Liver (tissue), 9 donors: ENCODE measurements around the gene SCARB1. TPM values are rescaled to one million over a fixed set of nuclear protein-coding genes. Genes with fewer than 3 reads are reported as not detected.

Experiments used
- DNase-seq: peaks from one replicate; pipeline ENCODE4 v3.0.0-alpha.2; 2017; ENCODE audit warnings: low spot score
- H3K27ac ChIP-seq, 2 donors: one replicate each; pipeline ENCODE4 v1.7.0; 2013; ENCODE audit warnings: inconsistent platforms in 2 of 2, low read length in 2 of 2, control low read depth in 1 of 2, low read depth in 1 of 2, mild to moderate bottlenecking in 1 of 2
- H3K27me3 ChIP-seq, 4 donors: one replicate each; pipeline versions ENCODE4 v1.6.1 to v1.7.0; 2013; ENCODE audit warnings: low read length in 3 of 4, inconsistent platforms in 1 of 4, mild to moderate bottlenecking in 1 of 4, moderate library complexity in 1 of 4; ENCODE audit not compliant: control insufficient read depth in 4 of 4, insufficient read depth in 4 of 4
- H3K36me3 ChIP-seq, 4 donors: one replicate each; pipeline versions ENCODE4 v1.6.1 to v1.7.0; 2013; ENCODE audit warnings: low read length in 3 of 4, mild to moderate bottlenecking in 3 of 4, low read depth in 1 of 4, moderate library complexity in 1 of 4; ENCODE audit not compliant: control insufficient read depth in 4 of 4, insufficient read depth in 3 of 4
- H3K4me1 ChIP-seq, 4 donors: one replicate each; pipeline versions ENCODE4 v1.6.1 to v1.7.0; 2013; ENCODE audit warnings: low read length in 3 of 4, mild to moderate bottlenecking in 3 of 4, moderate library complexity in 1 of 4; ENCODE audit not compliant: control insufficient read depth in 4 of 4, insufficient read depth in 4 of 4
- H3K4me3 ChIP-seq, 3 donors: one replicate each; pipeline versions ENCODE4 v1.6.1 to v1.7.0; 2013; ENCODE audit warnings: low read length in 3 of 3, control low read depth in 1 of 3, low read depth in 1 of 3, mild to moderate bottlenecking in 1 of 3
- H3K9ac ChIP-seq, 2 donors: one replicate each; pipeline ENCODE4 v1.7.0; 2013; ENCODE audit warnings: low read length in 2 of 2, mild to moderate bottlenecking in 2 of 2, moderate library complexity in 2 of 2, control low read depth in 1 of 2, low read depth in 1 of 2
- H3K9me3 ChIP-seq, 4 donors: one replicate each; pipeline versions ENCODE4 v1.6.1 to v1.7.0; 2013; ENCODE audit warnings: low read length in 3 of 4; ENCODE audit not compliant: control insufficient read depth in 4 of 4
- EGR1 ChIP-seq, 2 donors: IDR thresholded peaks; 2 replicates each; pipeline ENCODE4 v1.6.1; 2016 to 2018; ENCODE audit warnings: antibody characterized with exemption in 2 of 2, low read depth in 2 of 2
- FOXA1 ChIP-seq: IDR thresholded peaks from 2 replicates; pipeline ENCODE4 v1.6.1; 2016; ENCODE audit warnings: antibody characterized with exemption
- FOXA2 ChIP-seq: IDR thresholded peaks from 2 replicates; pipeline ENCODE4 v1.6.1; 2016; ENCODE audit warnings: antibody characterized with exemption
- GABPA ChIP-seq, 2 donors: IDR thresholded peaks in 1 of 2; conservative IDR thresholded peaks in 1 of 2; 2 replicates each; pipeline ENCODE4 v1.6.1; 2016; ENCODE audit warnings: antibody characterized with exemption in 2 of 2, mild to moderate bottlenecking in 1 of 2, moderate library complexity in 1 of 2
- HNF4A ChIP-seq, 2 donors: conservative IDR thresholded peaks; 2 replicates each; pipeline ENCODE4 v1.6.1; 2016; ENCODE audit warnings: antibody characterized with exemption in 2 of 2, mild to moderate bottlenecking in 2 of 2
- HNF4G ChIP-seq: IDR thresholded peaks from 2 replicates; pipeline ENCODE4 v1.6.1; 2016; ENCODE audit warnings: antibody characterized with exemption
- JUND ChIP-seq, 2 donors: IDR thresholded peaks; 2 replicates each; pipeline ENCODE4 v1.6.1; 2016; ENCODE audit warnings: antibody characterized with exemption in 2 of 2
- NR2F2 ChIP-seq: IDR thresholded peaks from 2 replicates; pipeline ENCODE4 v1.6.1; 2016; ENCODE audit warnings: antibody characterized with exemption
- RAD21 ChIP-seq, 2 donors: IDR thresholded peaks; 2 replicates each; pipeline ENCODE4 v1.6.1; 2016; ENCODE audit warnings: antibody characterized with exemption in 2 of 2, mild to moderate bottlenecking in 2 of 2
- REST ChIP-seq: IDR thresholded peaks from 2 replicates; pipeline ENCODE4 v1.6.1; 2016; ENCODE audit warnings: antibody characterized with exemption, mild to moderate bottlenecking
- RXRA ChIP-seq, 2 donors: IDR thresholded peaks; 2 replicates each; pipeline ENCODE4 v1.6.1; 2017 to 2018; ENCODE audit warnings: antibody characterized with exemption in 2 of 2, mild to moderate bottlenecking in 1 of 2
- TAF1 ChIP-seq: conservative IDR thresholded peaks from 2 replicates; pipeline ENCODE4 v1.6.1; 2016; ENCODE audit warnings: antibody characterized with exemption, mild to moderate bottlenecking
- YY1 ChIP-seq: IDR thresholded peaks from 2 replicates; pipeline ENCODE4 v1.6.1; 2016; ENCODE audit warnings: antibody characterized with exemption, mild to moderate bottlenecking
- WGBS: extraction: QIAGEN DNeasy Blood & Tissue Kit; methylation state at CpG from one replicate; pipeline ENCODE4 v1.1.7; 2013; 5-methylcytosine and 5-hydroxymethylcytosine counted together
- polyA plus RNA-seq, 2 donors: library from polyadenylated mRNA; stranded (reverse) in 1 of 2; unstranded in 1 of 2; fragments of 200-250 nt in 1 of 2; fragments of >200 nt in 1 of 2; fragmentation: Nextera tagmentation in 1 of 2; extraction: Ambion mirVana in 1 of 2; gene quantifications; one replicate each; pipeline versions ENCODE4 v1.2.1 to v1.2.3, GENCODE V29; 2013 to 2015
- total RNA-seq, 2 donors: library from RNA; depleted of rRNA; stranded (reverse); fragments of >200 nt; gene quantifications; one replicate each; pipeline ENCODE4 v1.2.3, GENCODE V29; 2014
- TF ChIP-seq, protein P1 (sequence below): IDR thresholded peaks from 2 replicates; pipeline ENCODE4 v1.6.1; 2016; ENCODE audit warnings: antibody characterized with exemption
- TF ChIP-seq, protein P2 (sequence below): IDR thresholded peaks from 2 replicates; pipeline ENCODE4 v1.6.1; 2016; ENCODE audit warnings: antibody characterized with exemption
- donor health status: healthy.
- donor health status: healthy.
- donor health status: healthy.
- donor health status: healthy.
- donor health status: healthy.

SCARB1 gene
- total and polyA plus RNA-seq, 4 donors = 85.3 to 289 (median 141) TPM

DNA sequence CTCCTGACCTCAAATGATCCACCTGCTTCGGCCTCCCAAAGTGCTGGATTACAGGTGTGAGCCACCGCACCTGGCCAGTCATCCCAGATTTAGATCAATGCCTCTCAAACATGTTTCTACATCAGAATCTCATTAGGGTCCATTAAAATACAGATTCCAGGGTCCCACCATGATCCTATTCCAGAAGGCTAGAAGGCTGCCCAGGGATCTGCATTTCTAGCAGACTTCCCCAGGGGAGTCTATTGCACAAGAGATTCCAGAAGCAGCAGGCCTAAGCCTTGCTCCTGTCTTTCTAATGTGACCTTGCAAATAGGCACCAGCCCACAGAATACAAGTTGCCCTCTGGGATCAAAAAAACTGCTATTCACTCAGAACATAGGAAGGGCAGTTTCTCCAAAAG is 81.5 kb downstream of the SCARB1 start:
- no peak for DNase-seq
- TF ChIP-seq FOXA1 = no peak
- no peak for TF ChIP-seq GABPA (IDR thresholded peaks at IDR 0.05 in 1 of 2, conservative IDR thresholded peaks at IDR 0.05 in 1 of 2)
- no peak for TF ChIP-seq EGR1 (IDR thresholded peaks at IDR 0.05; ENCODE audit: low read depth in 2 of 2)
- no peak for TF ChIP-seq TAF1
- TF ChIP-seq, protein P1, sequence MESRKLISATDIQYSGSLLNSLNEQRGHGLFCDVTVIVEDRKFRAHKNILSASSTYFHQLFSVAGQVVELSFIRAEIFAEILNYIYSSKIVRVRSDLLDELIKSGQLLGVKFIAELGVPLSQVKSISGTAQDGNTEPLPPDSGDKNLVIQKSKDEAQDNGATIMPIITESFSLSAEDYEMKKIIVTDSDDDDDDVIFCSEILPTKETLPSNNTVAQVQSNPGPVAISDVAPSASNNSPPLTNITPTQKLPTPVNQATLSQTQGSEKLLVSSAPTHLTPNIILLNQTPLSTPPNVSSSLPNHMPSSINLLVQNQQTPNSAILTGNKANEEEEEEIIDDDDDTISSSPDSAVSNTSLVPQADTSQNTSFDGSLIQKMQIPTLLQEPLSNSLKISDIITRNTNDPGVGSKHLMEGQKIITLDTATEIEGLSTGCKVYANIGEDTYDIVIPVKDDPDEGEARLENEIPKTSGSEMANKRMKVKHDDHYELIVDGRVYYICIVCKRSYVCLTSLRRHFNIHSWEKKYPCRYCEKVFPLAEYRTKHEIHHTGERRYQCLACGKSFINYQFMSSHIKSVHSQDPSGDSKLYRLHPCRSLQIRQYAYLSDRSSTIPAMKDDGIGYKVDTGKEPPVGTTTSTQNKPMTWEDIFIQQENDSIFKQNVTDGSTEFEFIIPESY = no peak
- TF ChIP-seq YY1 = no peak
- TF ChIP-seq JUND (IDR thresholded peaks at IDR 0.05) = no peak
- Histone ChIP-seq H3K27me3 (no peaks in the 10 kb centered on the region), H3K27ac (no peak overlapping the region), H3K4me3 (no peak overlapping the region), H3K9ac (no peak overlapping the region), H3K36me3 (peaks cover 5 to 53% (median 27%) of the 10 kb centered on the region in 4 donors), H3K9me3 (no peaks in the 10 kb centered on the region), H3K4me1 (peaks cover 7 to 33% (median 11%) of the 10 kb centered on the region in 4 donors)
- 96% methylated on average over 2 of the region's 2 CpGs for WGBS

DNA sequence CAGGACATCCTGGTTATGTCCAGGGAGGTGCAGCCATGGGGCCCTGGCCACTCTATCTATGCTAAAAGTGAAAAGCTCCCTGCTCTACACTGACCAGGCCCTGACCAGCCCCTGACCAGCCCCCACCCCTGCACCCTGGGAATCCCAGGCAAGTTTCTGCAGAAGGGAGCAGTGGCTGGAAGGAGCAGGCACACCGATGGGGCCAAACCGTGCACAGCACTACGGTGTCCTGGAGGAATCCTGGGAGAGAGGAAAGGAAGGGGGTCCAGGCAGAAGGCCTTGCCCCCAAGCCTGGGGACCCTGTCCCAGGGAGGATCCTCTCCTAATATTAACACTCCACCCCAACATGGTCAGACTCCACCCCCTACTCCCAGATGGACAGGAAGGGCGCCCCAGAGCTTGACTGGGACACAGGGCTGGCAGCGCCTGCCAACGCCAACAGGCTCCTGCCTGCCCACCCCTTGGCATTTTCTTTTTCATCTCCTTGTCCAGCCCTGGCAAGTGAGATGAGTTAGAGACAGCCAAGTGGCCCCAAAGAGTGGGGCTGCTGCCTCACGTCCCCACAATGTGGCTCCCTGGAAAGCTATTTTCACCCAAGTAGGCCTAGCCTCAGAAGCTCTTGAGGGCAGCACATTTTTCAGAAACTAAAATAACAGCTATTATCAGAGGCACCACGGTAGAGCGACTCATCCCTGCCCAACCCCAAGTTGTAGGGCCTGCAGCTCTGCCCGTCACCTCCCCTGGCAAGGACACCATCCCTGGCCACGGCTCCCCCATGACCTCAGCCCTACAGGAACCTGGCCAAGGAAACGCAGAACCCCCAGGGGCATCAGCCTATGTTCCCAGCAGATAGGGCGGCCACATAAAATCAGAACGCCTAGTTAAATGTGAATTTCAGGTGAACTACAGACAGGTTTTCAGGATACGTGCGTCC is 82.6 kb downstream of the SCARB1 start:
- TF ChIP-seq, protein P2, sequence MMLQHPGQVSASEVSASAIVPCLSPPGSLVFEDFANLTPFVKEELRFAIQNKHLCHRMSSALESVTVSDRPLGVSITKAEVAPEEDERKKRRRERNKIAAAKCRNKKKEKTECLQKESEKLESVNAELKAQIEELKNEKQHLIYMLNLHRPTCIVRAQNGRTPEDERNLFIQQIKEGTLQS = no peak
- TF ChIP-seq HNF4A (conservative IDR thresholded peaks at IDR 0.05) (no peak), GABPA (IDR thresholded peaks at IDR 0.05 in 1 of 2, conservative IDR thresholded peaks at IDR 0.05 in 1 of 2) (no peak), JUND (IDR thresholded peaks at IDR 0.05) (no peak), RXRA (IDR thresholded peaks at IDR 0.05) (no peak), RAD21 (IDR thresholded peaks at IDR 0.05) (no peak), NR2F2 (no peak), REST (no peak), FOXA2 (no peak), FOXA1 (no peak), YY1 (no peak), HNF4G (no peak)
- TF ChIP-seq, protein P1 = no peak
- no peak overlapping the region for H3K4me3 ChIP-seq
- H3K4me1 ChIP-seq = peaks cover 9 to 36% (median 14%) of the 10 kb centered on the region in 4 donors
- no peaks in the 10 kb centered on the region for H3K27me3 ChIP-seq
- H3K9ac ChIP-seq = no peak overlapping the region
- DNase-seq = no peak
- WGBS = 95% methylated on average over 16 of the region's 16 CpGs
- H3K36me3 ChIP-seq = peaks cover 4 to 42% (median 22%) of the 10 kb centered on the region in 4 donors
- no peak overlapping the region for H3K27ac ChIP-seq
- H3K9me3 ChIP-seq = no peaks in the 10 kb centered on the region
